Measurements from ENCODE around the gene DUSP2.

The DUSP2 gene, protein sequence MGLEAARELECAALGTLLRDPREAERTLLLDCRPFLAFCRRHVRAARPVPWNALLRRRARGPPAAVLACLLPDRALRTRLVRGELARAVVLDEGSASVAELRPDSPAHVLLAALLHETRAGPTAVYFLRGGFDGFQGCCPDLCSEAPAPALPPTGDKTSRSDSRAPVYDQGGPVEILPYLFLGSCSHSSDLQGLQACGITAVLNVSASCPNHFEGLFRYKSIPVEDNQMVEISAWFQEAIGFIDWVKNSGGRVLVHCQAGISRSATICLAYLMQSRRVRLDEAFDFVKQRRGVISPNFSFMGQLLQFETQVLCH

DNA sequence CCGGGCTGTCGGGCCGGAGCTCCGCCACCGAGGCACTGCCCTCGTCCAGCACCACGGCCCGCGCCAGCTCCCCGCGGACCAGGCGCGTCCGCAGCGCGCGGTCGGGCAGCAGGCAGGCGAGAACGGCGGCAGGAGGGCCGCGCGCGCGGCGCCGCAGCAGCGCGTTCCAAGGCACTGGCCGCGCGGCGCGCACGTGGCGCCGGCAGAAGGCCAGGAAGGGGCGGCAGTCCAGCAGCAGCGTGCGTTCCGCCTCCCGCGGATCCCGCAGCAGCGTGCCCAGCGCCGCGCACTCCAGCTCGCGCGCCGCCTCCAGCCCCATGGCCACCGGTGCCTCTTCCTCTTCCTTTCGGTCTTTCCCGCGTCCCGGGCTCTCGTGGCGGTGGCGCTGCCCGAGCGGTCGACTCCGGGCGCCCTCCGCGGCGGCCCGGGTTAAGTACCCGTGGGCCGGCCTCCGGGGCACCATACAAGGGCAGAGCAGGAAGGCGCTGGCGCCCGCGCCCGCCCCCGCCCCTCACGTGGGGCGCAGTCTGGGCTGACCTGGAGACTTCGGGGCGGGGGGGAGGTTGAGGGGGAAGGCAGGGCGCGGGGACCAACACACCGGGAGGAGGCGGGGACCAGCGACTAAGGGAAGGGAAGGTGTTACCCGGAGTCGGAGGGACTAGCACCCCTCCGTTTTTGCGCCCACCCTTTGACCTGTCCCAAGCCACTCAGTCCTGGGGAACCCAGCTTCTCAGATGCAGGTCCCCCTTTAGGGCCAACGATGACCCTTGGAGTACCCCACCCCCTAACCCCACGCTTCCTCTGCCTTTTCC, at the start of gene DUSP2:
Gene DUSP2 (minus strand): TSS at position 405 of the 812 bp plus-strand sequence. CDS start 86 bp downstream, at position 319.
- peak within 1 kb of the TSS; percentile 45 for H3K4me3 ChIP-seq (ENCODE audit: low read depth, low read length)
- in situ Hi-C loops (cut with HindIII; ENCODE audit: low sequenced_read_pairs), result no loop called here
- TF ChIP-seq, protein P1, sequence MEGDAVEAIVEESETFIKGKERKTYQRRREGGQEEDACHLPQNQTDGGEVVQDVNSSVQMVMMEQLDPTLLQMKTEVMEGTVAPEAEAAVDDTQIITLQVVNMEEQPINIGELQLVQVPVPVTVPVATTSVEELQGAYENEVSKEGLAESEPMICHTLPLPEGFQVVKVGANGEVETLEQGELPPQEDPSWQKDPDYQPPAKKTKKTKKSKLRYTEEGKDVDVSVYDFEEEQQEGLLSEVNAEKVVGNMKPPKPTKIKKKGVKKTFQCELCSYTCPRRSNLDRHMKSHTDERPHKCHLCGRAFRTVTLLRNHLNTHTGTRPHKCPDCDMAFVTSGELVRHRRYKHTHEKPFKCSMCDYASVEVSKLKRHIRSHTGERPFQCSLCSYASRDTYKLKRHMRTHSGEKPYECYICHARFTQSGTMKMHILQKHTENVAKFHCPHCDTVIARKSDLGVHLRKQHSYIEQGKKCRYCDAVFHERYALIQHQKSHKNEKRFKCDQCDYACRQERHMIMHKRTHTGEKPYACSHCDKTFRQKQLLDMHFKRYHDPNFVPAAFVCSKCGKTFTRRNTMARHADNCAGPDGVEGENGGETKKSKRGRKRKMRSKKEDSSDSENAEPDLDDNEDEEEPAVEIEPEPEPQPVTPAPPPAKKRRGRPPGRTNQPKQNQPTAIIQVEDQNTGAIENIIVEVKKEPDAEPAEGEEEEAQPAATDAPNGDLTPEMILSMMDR (IDR thresholded peaks at IDR 0.05; ENCODE audit: low read depth, low read length, missing control alignments), result no peak

DNA sequence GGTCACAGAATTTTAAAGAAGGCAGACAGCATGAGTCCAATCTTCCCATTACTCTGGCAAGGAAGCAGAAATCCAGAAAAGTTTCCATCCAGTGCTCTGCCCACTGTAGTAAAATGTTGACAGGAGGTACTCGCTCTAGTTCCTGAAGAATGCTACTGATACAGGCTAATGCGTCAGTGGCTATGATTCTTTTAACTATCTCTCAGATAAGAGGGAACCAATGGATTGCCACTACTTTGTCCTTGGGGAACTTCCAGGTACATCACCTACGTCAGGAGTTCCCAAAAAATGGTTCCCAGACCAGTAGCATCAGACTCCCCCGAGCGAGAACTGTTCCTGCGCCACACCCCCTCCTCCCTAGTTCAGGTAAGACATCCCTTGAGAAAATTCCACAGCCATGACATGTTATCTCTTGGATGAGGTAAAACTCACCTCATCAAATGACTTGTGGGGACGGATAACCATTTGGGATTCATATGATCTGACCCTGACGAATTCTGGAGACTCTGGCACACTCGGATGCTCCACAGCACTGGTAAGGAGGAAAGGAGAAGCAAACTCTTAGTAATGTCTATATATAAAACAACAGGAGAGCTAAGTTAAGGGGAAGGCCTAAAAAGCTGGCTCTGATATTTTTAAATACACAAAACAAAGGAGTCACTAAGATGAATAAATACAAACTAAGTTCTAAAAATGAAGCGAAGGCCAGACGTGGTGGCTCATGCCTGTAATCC, 46.9 kb upstream of the DUSP2 start:
- DNase-seq (ENCODE audit: low read depth), result no peak
- in situ Hi-C loops (cut with HindIII; ENCODE audit: low sequenced_read_pairs), result no loop called here
- TF ChIP-seq, protein P1 (IDR thresholded peaks at IDR 0.05; ENCODE audit: low read depth, low read length, missing control alignments), result no peak

More for the DNA sequence above, at the start of gene DUSP2:
- no peak for DNase-seq (ENCODE audit: low read depth)

DNA sequence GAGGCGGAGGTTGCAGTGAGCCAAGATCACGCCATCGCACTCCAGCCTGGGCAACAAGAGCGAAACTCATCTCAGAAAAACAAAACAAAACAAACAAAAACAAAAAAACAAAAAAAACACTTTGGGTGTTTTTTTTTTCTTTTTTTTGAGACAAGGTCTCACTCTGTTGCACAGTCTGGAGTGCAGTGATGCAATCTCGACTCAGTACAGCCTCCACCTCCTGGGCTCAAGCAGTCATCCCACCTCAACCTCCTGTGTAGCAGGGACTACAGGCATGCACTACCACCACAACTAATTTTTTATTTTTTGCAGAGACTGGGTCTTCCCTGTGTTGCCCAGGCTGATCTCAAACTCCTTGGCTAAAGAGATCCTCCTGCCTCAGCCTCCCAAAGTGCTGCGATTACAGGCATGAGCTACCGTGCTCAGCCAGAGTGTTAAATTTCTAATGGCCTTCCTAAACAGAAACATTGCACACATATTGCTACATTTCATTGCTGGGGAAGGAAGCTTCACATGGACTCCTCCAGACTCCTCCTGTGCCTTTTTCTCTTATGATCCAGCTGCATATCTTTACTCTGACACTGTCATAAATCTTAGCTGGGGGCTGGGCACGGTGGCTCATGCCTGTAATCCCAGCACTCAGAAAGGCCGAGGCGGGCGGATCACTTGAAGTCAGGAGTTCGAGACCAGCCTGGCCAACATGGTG, 43.7 kb upstream of the DUSP2 start:
- in situ Hi-C loops (cut with HindIII; ENCODE audit: low sequenced_read_pairs), result no loop called here
- no peak overlapping the region for H3K4me3 ChIP-seq (ENCODE audit: low read depth, low read length)
- DNase-seq (ENCODE audit: low read depth), result no peak
- TF ChIP-seq, protein P1 (IDR thresholded peaks at IDR 0.05; ENCODE audit: low read depth, low read length, missing control alignments), result no peak

More for the DNA sequence above, 46.9 kb upstream of the DUSP2 start:
- H3K4me3 ChIP-seq (ENCODE audit: low read depth, low read length), result no peak overlapping the region

DNA sequence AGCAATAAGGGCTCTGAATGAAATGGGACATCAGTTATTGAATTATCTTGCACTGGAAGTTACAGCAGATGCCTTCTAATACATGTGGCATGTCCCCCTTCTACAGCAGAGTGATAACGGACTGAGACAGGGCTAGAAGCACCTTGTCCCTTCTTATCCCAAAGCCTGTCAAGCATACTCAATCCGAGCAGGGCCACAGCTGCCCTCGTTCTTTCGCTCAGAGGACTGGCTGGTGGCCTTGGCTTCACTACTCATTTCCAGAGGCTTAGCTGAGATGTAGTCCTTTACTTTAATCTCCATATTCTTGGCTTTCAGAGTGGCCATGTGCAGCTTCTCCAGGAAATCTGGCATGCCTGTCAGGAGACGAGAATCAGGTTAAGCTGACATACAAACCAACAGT, 41.3 kb upstream of the DUSP2 start:
- DNase-seq (ENCODE audit: low read depth), result no peak
- TF ChIP-seq, protein P1 (IDR thresholded peaks at IDR 0.05; ENCODE audit: low read depth, low read length, missing control alignments), result no peak
- in situ Hi-C loops (cut with HindIII; ENCODE audit: low sequenced_read_pairs), result no loop called here

DNA sequence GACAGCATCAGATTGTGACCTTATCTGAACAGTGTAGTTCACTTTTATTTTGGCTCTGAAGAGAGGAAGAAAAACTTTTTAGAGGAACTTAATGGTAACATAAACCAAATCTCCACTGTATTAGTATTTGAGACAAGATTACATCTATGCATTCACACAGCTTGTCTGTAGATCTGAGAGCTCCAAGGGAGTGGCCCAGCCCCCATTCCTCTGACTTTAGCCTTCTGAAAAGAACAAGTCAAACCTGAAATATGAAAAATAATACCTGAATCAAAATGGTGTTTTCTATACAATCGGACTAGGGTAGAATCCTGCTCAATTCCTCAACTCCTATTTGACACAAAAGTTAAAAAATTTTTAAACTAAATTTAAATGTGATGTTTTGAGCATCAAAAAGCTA, 40.3 kb upstream of the DUSP2 start:
- TF ChIP-seq, protein P1 (IDR thresholded peaks at IDR 0.05; ENCODE audit: low read depth, low read length, missing control alignments), result no peak
- H3K4me3 ChIP-seq (ENCODE audit: low read depth, low read length), result no peak overlapping the region
- no peak for DNase-seq (ENCODE audit: low read depth)
- in situ Hi-C loops (cut with HindIII; ENCODE audit: low sequenced_read_pairs), result no loop called here

More for the DNA sequence above, 41.3 kb upstream of the DUSP2 start:
- H3K4me3 ChIP-seq (ENCODE audit: low read depth, low read length), result no peak overlapping the region

DNA sequence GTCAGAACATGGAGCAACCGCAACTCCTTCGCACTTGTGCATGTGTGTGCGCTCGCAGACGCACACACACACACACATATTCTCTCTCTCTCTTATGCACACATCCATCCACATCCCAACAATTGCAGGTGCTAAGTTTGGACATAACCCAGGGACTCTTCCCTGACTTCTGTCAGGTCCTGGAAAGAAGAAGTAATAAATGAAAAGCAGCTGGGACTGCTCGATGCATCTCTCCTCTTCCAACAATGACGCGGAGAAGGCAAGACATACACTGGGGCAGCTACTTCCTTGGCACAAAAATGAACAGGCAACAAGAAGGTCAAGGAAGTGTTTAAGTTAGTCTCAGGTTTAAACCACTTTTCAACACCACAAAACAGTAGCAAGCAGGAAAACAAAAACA, 39.7 kb upstream of the DUSP2 start:
- in situ Hi-C loops (cut with HindIII; ENCODE audit: low sequenced_read_pairs), result no loop called here
- no peak for DNase-seq (ENCODE audit: low read depth)
- H3K4me3 ChIP-seq (ENCODE audit: low read depth, low read length), result no peak overlapping the region
- TF ChIP-seq, protein P1 (IDR thresholded peaks at IDR 0.05; ENCODE audit: low read depth, low read length, missing control alignments), result no peak
